ENCODE measurements around the gene UBE2E1.

The UBE2E1 gene

GRCh38 chr3:23826382-23827064, 20.8 kb downstream of the UBE2E1 start:
- no peak overlapping the region for H3K27ac ChIP-seq
- H3K4me2 ChIP-seq = no peak overlapping the region

GRCh38 chr3:23829242-23829934, 23.6 kb downstream of the UBE2E1 start:
- H3K4me3 ChIP-seq = peak overlapping the region; percentile 39; the same call in 1 of the 2 replicates
- peak overlapping the region; percentile 53 for H3K27ac ChIP-seq
- H3K36me3 ChIP-seq = peaks cover 23% of the 10 kb centered on the region
- peaks cover 100% of the 10 kb centered on the region for H4K20me1 ChIP-seq
- no peak for TF ChIP-seq Cebpa-rat (IDR thresholded peaks at IDR 0.05)
- peak overlapping the region; percentile 79 for H3K4me2 ChIP-seq
- H3K9ac ChIP-seq = peak overlapping the region; percentile 20; the same call in 1 of the 2 replicates
- H3K27me3 ChIP-seq = no peaks in the 10 kb centered on the region
- H3K4me1 ChIP-seq = peaks cover 98% of the 10 kb centered on the region
- no peaks in the 10 kb centered on the region for H3K9me3 ChIP-seq

More at GRCh38 chr3:23826382-23827064, 20.8 kb downstream of the UBE2E1 start:
- no peak overlapping the region for H3K4me3 ChIP-seq
- peaks cover 97% of the 10 kb centered on the region for H3K4me1 ChIP-seq
- H3K27me3 ChIP-seq = no peaks in the 10 kb centered on the region
- TF ChIP-seq Cebpa-rat (IDR thresholded peaks at IDR 0.05) = no peak
- H3K9ac ChIP-seq = no peak overlapping the region
- H3K36me3 ChIP-seq = peaks cover 19% of the 10 kb centered on the region
- H3K9me3 ChIP-seq = no peaks in the 10 kb centered on the region
- H4K20me1 ChIP-seq = peaks cover 100% of the 10 kb centered on the region

DNA sequence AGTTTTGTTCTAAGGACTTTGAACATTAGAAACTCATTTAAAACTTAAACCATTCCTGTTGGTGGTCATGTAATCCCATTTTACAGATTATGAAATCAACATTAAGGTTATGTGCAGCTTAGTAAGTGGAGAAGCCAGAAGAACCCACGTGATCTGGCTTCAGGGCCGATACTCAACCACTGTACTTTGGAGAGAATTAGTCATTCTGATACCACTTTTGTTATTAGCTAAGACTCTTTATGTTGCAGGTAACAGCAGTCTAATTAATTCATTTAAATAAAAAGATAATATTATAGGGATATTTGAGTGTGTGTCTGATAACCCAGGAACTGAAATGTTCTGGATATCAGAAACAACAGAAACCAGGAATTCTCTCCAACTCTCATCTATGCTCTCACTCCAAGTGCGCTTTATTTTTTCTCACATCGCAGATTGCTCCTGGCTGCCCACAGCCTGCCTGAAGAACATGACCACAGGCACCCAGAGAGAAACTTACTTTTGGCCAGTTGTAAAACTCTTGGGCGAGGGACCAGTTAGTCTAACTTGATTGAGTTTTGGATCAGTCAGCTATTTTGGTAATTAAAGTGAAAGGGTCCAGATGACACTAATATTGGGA, 25.2 kb downstream of the UBE2E1 start:
- H3K27me3 ChIP-seq = no peaks in the 10 kb centered on the region
- no peak overlapping the region for H3K4me3 ChIP-seq
- TF ChIP-seq Cebpa-rat (IDR thresholded peaks at IDR 0.05) = no peak
- H3K9me3 ChIP-seq = no peaks in the 10 kb centered on the region
- peaks cover 14% of the 10 kb centered on the region; the same call in 1 of the 2 replicates for H3K36me3 ChIP-seq
- H3K4me2 ChIP-seq = peak overlapping the region; percentile 79
- H3K9ac ChIP-seq = no peak overlapping the region
- peaks cover 100% of the 10 kb centered on the region for H4K20me1 ChIP-seq
- H3K4me1 ChIP-seq = peaks cover 98% of the 10 kb centered on the region
- H3K27ac ChIP-seq = peak overlapping the region; percentile 53

DNA sequence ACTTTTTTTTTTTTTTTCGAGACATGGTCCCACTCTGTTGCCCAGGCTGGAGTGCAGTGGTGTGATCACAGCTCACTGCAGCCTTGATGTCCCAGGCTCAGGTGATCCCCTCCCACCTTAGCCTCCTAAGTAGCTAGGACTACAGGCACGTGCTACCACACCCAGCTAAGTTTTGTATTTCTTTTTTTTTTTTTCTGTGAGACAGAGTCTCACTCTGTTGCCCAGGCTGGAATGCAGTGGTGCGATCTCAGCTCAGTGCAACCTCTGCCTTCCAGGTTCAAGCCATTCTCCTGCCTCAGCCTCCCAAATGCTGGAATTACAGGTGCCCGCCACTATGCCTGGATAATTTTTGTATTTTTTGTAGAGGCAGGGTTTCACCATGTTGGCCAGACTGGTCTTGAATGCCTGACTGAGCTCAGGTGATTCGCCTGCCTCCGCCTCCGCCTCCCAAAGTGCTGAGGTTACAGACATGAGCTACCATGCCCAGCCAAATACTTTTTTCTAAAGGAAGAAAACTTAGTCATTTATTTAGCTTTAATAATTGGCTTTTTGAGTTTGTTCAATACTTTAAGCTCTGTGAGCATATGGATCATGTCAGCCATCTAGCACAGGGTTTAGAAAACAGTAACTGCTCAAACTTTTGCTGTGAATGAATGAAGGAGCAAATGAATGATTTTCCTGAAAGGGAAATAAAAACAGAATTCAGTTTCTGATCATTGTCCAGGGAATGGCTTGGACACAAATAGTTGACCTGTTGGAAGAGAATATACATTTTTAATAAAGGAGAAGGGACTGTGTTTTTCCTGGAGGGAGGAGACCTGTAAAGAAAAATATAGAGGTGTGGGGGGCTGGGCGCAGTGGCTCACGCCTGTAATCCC, 26.0 kb downstream of the UBE2E1 start:
- Histone ChIP-seq H3K36me3 (peaks cover 14% of the 10 kb centered on the region; the same call in 1 of the 2 replicates), H3K27me3 (no peaks in the 10 kb centered on the region), H3K27ac (peak overlapping the region; percentile 53), H3K9ac (no peak overlapping the region), H3K9me3 (no peaks in the 10 kb centered on the region), H3K4me3 (no peak overlapping the region), H3K4me1 (peaks cover 98% of the 10 kb centered on the region), H4K20me1 (peaks cover 100% of the 10 kb centered on the region), H3K4me2 (peak overlapping the region; percentile 79; the same call in 1 of the 2 replicates)
- no peak for TF ChIP-seq Cebpa-rat (IDR thresholded peaks at IDR 0.05)

- Histone ChIP-seq H3K4me2 (no peak overlapping the region), H3K9ac (no peak overlapping the region), H3K4me3 (no peak overlapping the region), H3K36me3 (peaks cover 14% of the 10 kb centered on the region; the same call in 1 of the 2 replicates), H3K9me3 (no peaks in the 10 kb centered on the region), H4K20me1 (peaks cover 100% of the 10 kb centered on the region), H3K4me1 (peaks cover 98% of the 10 kb centered on the region), H3K27me3 (no peaks in the 10 kb centered on the region), H3K27ac (no peak overlapping the region)
- TF ChIP-seq Cebpa-rat (IDR thresholded peaks at IDR 0.05) = no peak
Observed at GRCh38 chr3:23832523-23832922, 26.8 kb downstream of the UBE2E1 start.

DNA sequence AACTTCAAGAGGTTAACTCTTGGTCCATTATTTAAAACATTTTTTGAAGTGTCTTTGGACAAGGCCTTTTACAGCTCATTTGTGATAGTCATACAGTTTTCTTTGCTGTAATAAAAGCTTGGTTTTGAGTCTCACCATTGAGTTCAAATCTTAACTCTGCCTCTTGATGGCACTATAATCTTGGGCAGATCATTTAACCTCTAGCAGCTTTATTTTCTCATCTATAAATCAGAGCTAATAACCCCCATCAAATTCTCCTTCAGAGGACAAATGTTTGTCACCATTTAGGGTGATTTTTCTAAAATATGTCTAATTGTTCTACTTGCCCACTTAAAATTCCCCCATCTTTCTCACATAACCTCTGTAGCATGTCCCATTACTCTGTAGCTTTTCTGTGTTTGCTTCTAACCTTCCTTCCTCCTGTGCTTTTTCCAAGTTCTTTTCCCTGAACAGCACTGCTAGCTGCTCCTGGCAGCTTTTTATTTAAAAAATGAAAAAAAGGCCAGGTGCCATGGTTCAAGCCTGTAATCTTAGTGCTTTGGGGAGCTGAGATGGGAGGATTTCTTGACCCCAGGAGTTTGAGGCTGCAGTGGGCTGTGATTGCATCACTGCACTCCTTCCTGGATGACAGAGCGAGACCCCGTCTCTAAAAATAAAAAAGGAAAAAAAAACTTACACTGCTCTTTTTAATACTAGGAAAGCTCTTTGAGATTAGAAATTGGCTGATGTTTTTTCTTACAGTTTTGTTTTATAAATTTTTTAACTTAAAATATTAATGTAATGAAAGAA, 28.5 kb downstream of the UBE2E1 start:
- H3K4me1 ChIP-seq = peaks cover 81% of the 10 kb centered on the region
- H4K20me1 ChIP-seq = peaks cover 100% of the 10 kb centered on the region
- peak overlapping the region; percentile 57; the same call in 1 of the 2 replicates for H3K9ac ChIP-seq

GRCh38 chr3:23835087-23835486, 29.3 kb downstream of the UBE2E1 start:
- Histone ChIP-seq H3K9me3 (no peaks in the 10 kb centered on the region), H4K20me1 (peaks cover 100% of the 10 kb centered on the region), H3K27ac (peak overlapping the region; percentile 25), H3K27me3 (no peaks in the 10 kb centered on the region), H3K4me2 (peak overlapping the region; percentile 84), H3K36me3 (peaks cover 21% of the 10 kb centered on the region; the same call in 1 of the 2 replicates), H3K4me1 (peaks cover 73% of the 10 kb centered on the region), H3K4me3 (no peak overlapping the region), H3K9ac (no peak overlapping the region)
- TF ChIP-seq Cebpa-rat (IDR thresholded peaks at IDR 0.05) = no peak

More for the DNA sequence above, 28.5 kb downstream of the UBE2E1 start:
- peak; percentile 90 for TF ChIP-seq Cebpa-rat (IDR thresholded peaks at IDR 0.05)
- Histone ChIP-seq H3K27ac (peak overlapping the region; percentile 56), H3K4me3 (peak overlapping the region; percentile 26; the same call in 1 of the 2 replicates), H3K9me3 (no peaks in the 10 kb centered on the region), H3K36me3 (peaks cover 21% of the 10 kb centered on the region; the same call in 1 of the 2 replicates), H3K27me3 (no peaks in the 10 kb centered on the region), H3K4me2 (peak overlapping the region; percentile 84)

DNA sequence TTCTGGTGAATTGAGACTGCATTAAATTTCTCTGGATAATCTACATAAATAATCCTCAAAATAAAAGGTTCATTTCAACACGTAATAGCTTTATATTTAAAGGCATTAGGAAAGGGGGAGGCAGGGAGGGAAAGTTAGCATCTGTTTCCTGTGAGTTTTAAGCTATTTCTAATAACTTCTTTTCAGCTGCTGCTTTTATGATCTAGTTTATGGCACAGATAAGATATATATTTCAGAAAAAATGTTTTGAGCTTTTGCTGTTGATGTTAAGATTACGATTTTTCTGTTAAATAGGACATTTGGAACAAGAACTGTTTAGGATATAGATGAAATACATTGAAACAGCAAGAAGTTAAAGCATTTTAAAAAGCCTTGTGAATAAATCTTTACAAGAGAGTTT, 30.0 kb downstream of the UBE2E1 start:
- 0 out of 2 replicates have a peak overlapping the region, but pooled peaks have one; percentile 25 for H3K27ac ChIP-seq
- peaks cover 100% of the 10 kb centered on the region for H4K20me1 ChIP-seq

More for the DNA sequence above, 30.0 kb downstream of the UBE2E1 start:
- Histone ChIP-seq H3K4me3 (no peak overlapping the region), H3K4me1 (peaks cover 69% of the 10 kb centered on the region), H3K27me3 (no peaks in the 10 kb centered on the region), H3K36me3 (peaks cover 21% of the 10 kb centered on the region; the same call in 1 of the 2 replicates), H3K9ac (no peak overlapping the region), H3K9me3 (no peaks in the 10 kb centered on the region), H3K4me2 (peak overlapping the region; percentile 84)
- no peak for TF ChIP-seq Cebpa-rat (IDR thresholded peaks at IDR 0.05)
